Stomach (tissue), 4 donors: ENCODE results near the gene MAD2L2.

Experiments
- CTCF ChIP-seq, 7 experiments: fragments of 450-650 bp in 4 of 7; fragments of 200-600 bp in 3 of 7; sonication (generic) in 3 of 7; IDR thresholded peaks; one replicate each; pipeline ENCODE4 v1.5.1; 2016 to 2019; ENCODE audit warnings: antibody characterized with exemption in 7 of 7, control low read depth in 2 of 7, mild to moderate bottlenecking in 1 of 7
- EP300 ChIP-seq: sonication (generic); formaldehyde crosslinking; IDR thresholded peaks from one replicate; pipeline ENCODE4 v1.6.1; 2017; ENCODE audit warnings: antibody characterized with exemption
- POLR2A ChIP-seq, 4 donors: fragments of 450-650 bp; IDR thresholded peaks; one replicate each; pipeline ENCODE4 v1.6.1; 2016; ENCODE audit warnings: antibody characterized with exemption in 4 of 4, control low read depth in 2 of 4, mild to moderate bottlenecking in 1 of 4, moderate library complexity in 1 of 4
- POLR2AphosphoS5 ChIP-seq, 3 donors: sonication (generic); formaldehyde crosslinking; IDR thresholded peaks; one replicate each; pipeline ENCODE4 v1.6.1; 2016; ENCODE audit warnings: antibody characterized with exemption in 3 of 3

- TF ChIP-seq EP300 (no peak), CTCF (IDR thresholded peaks at IDR 0.05) (no peak), POLR2A (IDR thresholded peaks at IDR 0.05) (no peak), POLR2AphosphoS5 (IDR thresholded peaks at IDR 0.05) (no peak)
Observed at GRCh38 chr1:11659748-11660147, 21.2 kb downstream of the MAD2L2 start.
